ENCODE results near the gene HAUS7.

HAUS7 gene

GRCh38 chrX:153410373-153410772 lies 60.0 kb downstream of the HAUS7 start:
- H3K9me3 ChIP-seq (ENCODE audit: insufficient read depth, low read depth, low read length), result no peaks in the 10 kb centered on the region
- no peaks in the 10 kb centered on the region for H3K36me3 ChIP-seq (ENCODE audit: insufficient read depth, low read length)
- no peaks in the 10 kb centered on the region for H3K9me2 ChIP-seq (replicated peaks; ENCODE audit: low read depth, low read length)
- H3F3A ChIP-seq (ENCODE audit: low read depth), result no peaks in the 10 kb centered on the region
- H3K9ac ChIP-seq (ENCODE audit: low read depth, low read length, poor library complexity, severe bottlenecking), result no peak overlapping the region
- no peak overlapping the region for H3K4me2 ChIP-seq (ENCODE audit: low read depth, low read length, poor library complexity, severe bottlenecking)
- H3K4me1 ChIP-seq (ENCODE audit: insufficient read depth, low read length, poor library complexity, severe bottlenecking), result no peaks in the 10 kb centered on the region
- H3K79me2 ChIP-seq (ENCODE audit: insufficient read depth, low read length), result no peaks in the 10 kb centered on the region
- TF ChIP-seq EZH2phosphoT487 (IDR thresholded peaks at IDR 0.05; ENCODE audit: borderline replicate concordance), result no peak
- H4K20me1 ChIP-seq (ENCODE audit: insufficient read depth, low read length, poor library complexity, severe bottlenecking), result no peaks in the 10 kb centered on the region
- H3K4me3 ChIP-seq (ENCODE audit: low read length, poor library complexity, severe bottlenecking), result no peak overlapping the region
- H3K27me3 ChIP-seq (ENCODE audit: insufficient read depth, low read length, poor library complexity, severe bottlenecking), result no peaks in the 10 kb centered on the region
- no peak overlapping the region for H2AFZ ChIP-seq (ENCODE audit: low read length)

GRCh38 chrX:153409414-153410101 lies 60.8 kb downstream of the HAUS7 start:
- Histone ChIP-seq H3K9me2 (replicated peaks; ENCODE audit: low read depth, low read length) (no peaks in the 10 kb centered on the region), H3K4me3 (ENCODE audit: low read length, poor library complexity, severe bottlenecking) (no peak overlapping the region), H2AFZ (ENCODE audit: low read length) (no peak overlapping the region), H3F3A (ENCODE audit: low read depth) (no peaks in the 10 kb centered on the region), H3K9ac (ENCODE audit: low read depth, low read length, poor library complexity, severe bottlenecking) (no peak overlapping the region), H3K4me1 (ENCODE audit: insufficient read depth, low read length, poor library complexity, severe bottlenecking) (no peaks in the 10 kb centered on the region), H4K20me1 (ENCODE audit: insufficient read depth, low read length, poor library complexity, severe bottlenecking) (no peaks in the 10 kb centered on the region), H3K79me2 (ENCODE audit: insufficient read depth, low read length) (no peaks in the 10 kb centered on the region), H3K9me3 (ENCODE audit: insufficient read depth, low read depth, low read length) (no peaks in the 10 kb centered on the region), H3K27me3 (ENCODE audit: insufficient read depth, low read length, poor library complexity, severe bottlenecking) (no peaks in the 10 kb centered on the region), H3K36me3 (ENCODE audit: insufficient read depth, low read length) (no peaks in the 10 kb centered on the region), H3K4me2 (ENCODE audit: low read depth, low read length, poor library complexity, severe bottlenecking) (no peak overlapping the region)
- TF ChIP-seq EZH2phosphoT487 (IDR thresholded peaks at IDR 0.05; ENCODE audit: borderline replicate concordance), result no peak
- TF ChIP-seq CTCF (conservative IDR thresholded peaks at IDR 0.05; ENCODE audit: low read length), result no peak

- Histone ChIP-seq H3K4me3 (ENCODE audit: low read length, poor library complexity, severe bottlenecking) (no peak overlapping the region), H3K36me3 (ENCODE audit: insufficient read depth, low read length) (no peaks in the 10 kb centered on the region), H3F3A (ENCODE audit: low read depth) (no peaks in the 10 kb centered on the region)
Observed at GRCh38 chrX:153408871-153409351, 61.5 kb downstream of the HAUS7 start.

More at GRCh38 chrX:153408871-153409351, 61.5 kb downstream of the HAUS7 start:
- no peaks in the 10 kb centered on the region for H3K79me2 ChIP-seq (ENCODE audit: insufficient read depth, low read length)
- no peak overlapping the region for H2AFZ ChIP-seq (ENCODE audit: low read length)
- H3K4me2 ChIP-seq (ENCODE audit: low read depth, low read length, poor library complexity, severe bottlenecking), result no peak overlapping the region
- TF ChIP-seq CTCF (conservative IDR thresholded peaks at IDR 0.05; ENCODE audit: low read length) (no peak), EZH2phosphoT487 (IDR thresholded peaks at IDR 0.05; ENCODE audit: borderline replicate concordance) (no peak)
- no peak overlapping the region for H3K9ac ChIP-seq (ENCODE audit: low read depth, low read length, poor library complexity, severe bottlenecking)
- no peaks in the 10 kb centered on the region for H4K20me1 ChIP-seq (ENCODE audit: insufficient read depth, low read length, poor library complexity, severe bottlenecking)
- no peaks in the 10 kb centered on the region for H3K4me1 ChIP-seq (ENCODE audit: insufficient read depth, low read length, poor library complexity, severe bottlenecking)
- H3K27me3 ChIP-seq (ENCODE audit: insufficient read depth, low read length, poor library complexity, severe bottlenecking), result no peaks in the 10 kb centered on the region
- no peaks in the 10 kb centered on the region for H3K9me2 ChIP-seq (replicated peaks; ENCODE audit: low read depth, low read length)
- no peaks in the 10 kb centered on the region for H3K9me3 ChIP-seq (ENCODE audit: insufficient read depth, low read depth, low read length)

Data from Loucy (cell line).